ENCODE results near the gene WNT6. TPM values are rescaled to one million over a fixed set of nuclear protein-coding genes. Genes with fewer than 3 reads are reported as not detected.
A peak's percentile ranks its signal among the peaks of the same experiment; 100 is the strongest.

Gene WNT6
- total and polyA plus RNA-seq, 10 of the 15 experiments (the other 5 are each of a cell fraction or from before 2014, with no cell fraction given), result 0.11 to 0.44 (median 0.22) TPM; not detected in 5

DNA sequence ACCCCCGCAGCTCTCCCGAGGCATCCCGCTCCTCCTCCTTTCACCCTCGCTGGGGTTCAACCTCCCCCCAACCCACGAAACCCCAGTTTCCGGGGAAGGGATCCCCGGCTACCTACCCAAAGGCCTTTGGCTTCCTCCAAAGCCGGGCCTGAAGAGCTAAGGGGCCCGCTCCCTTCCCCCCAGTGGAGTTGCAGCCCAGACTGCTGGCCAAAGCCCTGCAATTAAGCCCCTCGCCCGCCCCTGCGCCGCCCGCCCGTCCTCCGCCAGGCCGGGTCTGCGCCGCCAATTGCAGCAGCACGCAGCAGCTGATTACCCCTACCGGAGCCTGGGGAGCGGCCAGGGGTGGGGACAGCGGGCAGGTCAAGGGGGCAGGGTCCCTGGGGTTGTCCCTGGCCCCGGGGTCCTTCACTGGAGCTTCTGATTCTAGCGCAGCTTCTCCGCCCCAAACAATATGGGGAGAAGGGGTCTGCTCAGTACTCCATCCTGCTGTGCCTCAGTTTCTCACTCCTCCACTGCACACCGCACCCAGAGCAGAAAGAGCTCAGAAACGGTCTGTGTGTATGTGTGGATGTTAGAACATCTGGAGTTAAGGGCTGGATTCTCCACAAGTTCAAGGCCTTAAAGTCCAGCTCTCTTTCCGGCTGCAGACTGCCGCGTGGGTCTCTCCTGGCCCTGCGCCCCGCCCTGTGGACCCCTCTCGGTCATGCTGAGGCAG lies 37.9 kb downstream of the WNT6 start (continued):
- TF ChIP-seq, protein P1, sequence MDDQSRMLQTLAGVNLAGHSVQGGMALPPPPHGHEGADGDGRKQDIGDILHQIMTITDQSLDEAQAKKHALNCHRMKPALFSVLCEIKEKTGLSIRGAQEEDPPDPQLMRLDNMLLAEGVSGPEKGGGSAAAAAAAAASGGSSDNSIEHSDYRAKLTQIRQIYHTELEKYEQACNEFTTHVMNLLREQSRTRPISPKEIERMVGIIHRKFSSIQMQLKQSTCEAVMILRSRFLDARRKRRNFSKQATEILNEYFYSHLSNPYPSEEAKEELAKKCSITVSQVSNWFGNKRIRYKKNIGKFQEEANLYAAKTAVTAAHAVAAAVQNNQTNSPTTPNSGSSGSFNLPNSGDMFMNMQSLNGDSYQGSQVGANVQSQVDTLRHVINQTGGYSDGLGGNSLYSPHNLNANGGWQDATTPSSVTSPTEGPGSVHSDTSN (IDR thresholded peaks at IDR 0.05; ENCODE audit: insufficient replicate concordance, low read depth, low read length), result no peak
- no peak for TF ChIP-seq HDAC6 (IDR thresholded peaks at IDR 0.05; ENCODE audit: unreplicated experiment)
- TF ChIP-seq CBX5 (IDR thresholded peaks at IDR 0.05; ENCODE audit: low read depth), result no peak
- TF ChIP-seq ATF7 (IDR thresholded peaks at IDR 0.05; ENCODE audit: low read depth), result no peak
- 0 out of 2 replicates have a peak, but pooled peaks have one; percentile 6 for TF ChIP-seq MEF2A (IDR thresholded peaks at IDR 0.05; ENCODE audit: insufficient read depth, low read depth, low read length)
- peak; percentile 33 for TF ChIP-seq NR2F1 (conservative IDR thresholded peaks at IDR 0.05)
- no peak for TF ChIP-seq HDGF (IDR thresholded peaks at IDR 0.05)
- TF ChIP-seq, protein P2, sequence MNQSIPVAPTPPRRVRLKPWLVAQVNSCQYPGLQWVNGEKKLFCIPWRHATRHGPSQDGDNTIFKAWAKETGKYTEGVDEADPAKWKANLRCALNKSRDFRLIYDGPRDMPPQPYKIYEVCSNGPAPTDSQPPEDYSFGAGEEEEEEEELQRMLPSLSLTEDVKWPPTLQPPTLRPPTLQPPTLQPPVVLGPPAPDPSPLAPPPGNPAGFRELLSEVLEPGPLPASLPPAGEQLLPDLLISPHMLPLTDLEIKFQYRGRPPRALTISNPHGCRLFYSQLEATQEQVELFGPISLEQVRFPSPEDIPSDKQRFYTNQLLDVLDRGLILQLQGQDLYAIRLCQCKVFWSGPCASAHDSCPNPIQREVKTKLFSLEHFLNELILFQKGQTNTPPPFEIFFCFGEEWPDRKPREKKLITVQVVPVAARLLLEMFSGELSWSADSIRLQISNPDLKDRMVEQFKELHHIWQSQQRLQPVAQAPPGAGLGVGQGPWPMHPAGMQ (IDR thresholded peaks at IDR 0.05; ENCODE audit: borderline replicate concordance), result no peak
- TF ChIP-seq SMARCA5 (IDR thresholded peaks at IDR 0.05), result no peak
- TF ChIP-seq ETV6 (conservative IDR thresholded peaks at IDR 0.05 in 1 of 2, IDR thresholded peaks at IDR 0.05 in 1 of 2; ENCODE audit: borderline replicate concordance in 1 of 2, low read depth in 1 of 2), result no peak
- TF ChIP-seq EP300 (IDR thresholded peaks at IDR 0.05; ENCODE audit: borderline replicate concordance in 1 of 2, control insufficient read depth in 1 of 2, low read depth in 2 of 2, low read length in 2 of 2), result 0 out of 4 replicates have a peak, but pooled peaks of 1 of the 2 experiments have one; percentile 18
- TF ChIP-seq RB1 (IDR thresholded peaks at IDR 0.05; ENCODE audit: borderline replicate concordance), result no peak
- TF ChIP-seq, protein P3, sequence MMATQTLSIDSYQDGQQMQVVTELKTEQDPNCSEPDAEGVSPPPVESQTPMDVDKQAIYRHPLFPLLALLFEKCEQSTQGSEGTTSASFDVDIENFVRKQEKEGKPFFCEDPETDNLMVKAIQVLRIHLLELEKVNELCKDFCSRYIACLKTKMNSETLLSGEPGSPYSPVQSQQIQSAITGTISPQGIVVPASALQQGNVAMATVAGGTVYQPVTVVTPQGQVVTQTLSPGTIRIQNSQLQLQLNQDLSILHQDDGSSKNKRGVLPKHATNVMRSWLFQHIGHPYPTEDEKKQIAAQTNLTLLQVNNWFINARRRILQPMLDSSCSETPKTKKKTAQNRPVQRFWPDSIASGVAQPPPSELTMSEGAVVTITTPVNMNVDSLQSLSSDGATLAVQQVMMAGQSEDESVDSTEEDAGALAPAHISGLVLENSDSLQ (IDR thresholded peaks at IDR 0.05), result no peak
- TF ChIP-seq NFYB (IDR thresholded peaks at IDR 0.05; ENCODE audit: insufficient read depth, low read depth, low read length), result no peak
